Upper lobe of right lung (tissue), 1 donor: ENCODE data around the gene BHLHA9. TPM values are rescaled to one million over a fixed set of nuclear protein-coding genes. Genes with fewer than 3 reads are reported as not detected.

Experiments used
- ATAC-seq: fragments of 200-7000 bp; cut with Tn5 transposase; one replicate; pipeline ENCODE4 v1.9.1; 2020; ENCODE audit warnings: mild to moderate bottlenecking, moderate library complexity
- DNase-seq: peaks from one replicate; pipeline ENCODE4 v3.0.0-alpha.2; 2020
- H3K27ac ChIP-seq: fragments of 200-600 bp; one replicate; pipeline ENCODE4 v1.8.0; 2022
- H3K27me3 ChIP-seq: fragments of 200-600 bp; one replicate; pipeline ENCODE4 v1.8.0; 2022; ENCODE audit warnings: mild to moderate bottlenecking
- H3K36me3 ChIP-seq: fragments of 200-600 bp; one replicate; pipeline ENCODE4 v1.8.0; 2022
- H3K4me1 ChIP-seq: fragments of 200-600 bp; one replicate; pipeline ENCODE4 v1.8.0; 2022
- H3K4me3 ChIP-seq: fragments of 200-600 bp; one replicate; pipeline ENCODE4 v1.8.0; 2022; ENCODE audit warnings: mild to moderate bottlenecking
- H3K9me3 ChIP-seq: fragments of 200-600 bp; one replicate; pipeline ENCODE4 v1.8.0; 2022
- intact Hi-C: fragments of 100-400 bp; cut with DNase I; formaldehyde crosslinking; loops from one replicate; pipeline ENCODE4 v1.11.0; 2022
- total RNA-seq: library from RNA; stranded (reverse); fragmentation: NEBNext Ultra II Directional; extraction: Animal tissue kit (Norgen Biotek cat#: 25700); gene quantifications from one replicate; pipeline ENCODE4 v1.2.1, GENCODE V29; 2021
- TF ChIP-seq, protein P1 (sequence below): fragments of 200-600 bp; IDR thresholded peaks from one replicate; pipeline ENCODE4 v1.8.0; 2022; ENCODE audit warnings: antibody characterized with exemption
- donor health status: DM: no; HTN: yes; CAD: no; lungs with severe emphysema.

BHLHA9 gene
- total RNA-seq, 1 donor from 2014 or later = not detected

DNA sequence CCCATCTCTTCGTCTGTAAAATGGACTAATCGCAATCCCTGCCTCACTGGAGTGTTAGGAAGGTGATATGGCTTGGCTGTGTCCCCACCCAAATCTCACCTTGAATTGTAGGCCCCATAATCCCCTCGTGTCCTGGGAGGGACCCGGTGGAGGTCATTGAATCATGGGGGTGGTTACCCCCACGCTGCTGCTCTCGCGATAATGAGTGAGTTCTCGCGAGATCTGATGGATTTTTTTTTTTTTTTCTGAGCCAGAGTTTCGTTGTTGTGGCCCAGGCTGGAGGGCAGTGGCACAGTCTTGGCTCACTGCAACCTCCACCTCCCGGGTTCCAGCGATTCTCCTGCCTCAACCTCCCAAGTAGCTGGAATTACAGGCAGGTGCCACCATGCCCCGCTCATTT, 20.4 kb downstream of the BHLHA9 start:
- Histone ChIP-seq H3K27me3 (no peaks in the 10 kb centered on the region), H3K4me1 (no peaks in the 10 kb centered on the region), H3K4me3 (no peak overlapping the region), H3K36me3 (no peaks in the 10 kb centered on the region), H3K9me3 (no peaks in the 10 kb centered on the region), H3K27ac (no peak overlapping the region)
- intact Hi-C loops = no loop called here
- no peak for DNase-seq
- ATAC-seq = no peak
- TF ChIP-seq, protein P1, sequence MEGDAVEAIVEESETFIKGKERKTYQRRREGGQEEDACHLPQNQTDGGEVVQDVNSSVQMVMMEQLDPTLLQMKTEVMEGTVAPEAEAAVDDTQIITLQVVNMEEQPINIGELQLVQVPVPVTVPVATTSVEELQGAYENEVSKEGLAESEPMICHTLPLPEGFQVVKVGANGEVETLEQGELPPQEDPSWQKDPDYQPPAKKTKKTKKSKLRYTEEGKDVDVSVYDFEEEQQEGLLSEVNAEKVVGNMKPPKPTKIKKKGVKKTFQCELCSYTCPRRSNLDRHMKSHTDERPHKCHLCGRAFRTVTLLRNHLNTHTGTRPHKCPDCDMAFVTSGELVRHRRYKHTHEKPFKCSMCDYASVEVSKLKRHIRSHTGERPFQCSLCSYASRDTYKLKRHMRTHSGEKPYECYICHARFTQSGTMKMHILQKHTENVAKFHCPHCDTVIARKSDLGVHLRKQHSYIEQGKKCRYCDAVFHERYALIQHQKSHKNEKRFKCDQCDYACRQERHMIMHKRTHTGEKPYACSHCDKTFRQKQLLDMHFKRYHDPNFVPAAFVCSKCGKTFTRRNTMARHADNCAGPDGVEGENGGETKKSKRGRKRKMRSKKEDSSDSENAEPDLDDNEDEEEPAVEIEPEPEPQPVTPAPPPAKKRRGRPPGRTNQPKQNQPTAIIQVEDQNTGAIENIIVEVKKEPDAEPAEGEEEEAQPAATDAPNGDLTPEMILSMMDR = no peak

DNA sequence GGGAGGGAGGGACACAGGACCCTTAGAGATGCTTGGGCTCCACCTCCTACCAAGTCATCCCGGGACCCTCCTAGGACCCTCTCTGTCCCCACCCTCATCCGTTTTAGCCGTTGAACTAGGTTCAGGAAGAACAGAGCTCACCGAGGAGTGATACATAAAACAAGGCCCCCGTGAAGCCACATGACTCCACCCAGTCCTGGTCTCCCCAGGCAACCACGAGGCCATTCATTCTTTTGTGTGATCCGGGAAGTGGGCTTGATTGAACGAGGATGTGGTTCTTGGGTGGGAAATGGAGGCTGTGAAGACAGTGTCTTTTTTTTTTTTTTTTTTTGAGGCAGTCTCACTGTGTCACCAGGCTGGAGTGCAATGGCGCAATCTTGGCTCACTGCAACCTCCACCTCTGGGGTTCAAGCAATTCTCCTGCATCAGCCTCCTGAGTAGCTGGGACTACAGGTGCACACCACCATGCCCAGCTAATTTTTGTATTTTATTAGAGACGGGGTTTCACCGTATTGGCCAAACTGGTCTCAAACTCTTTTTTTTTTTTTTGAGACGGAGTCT, 24.0 kb downstream of the BHLHA9 start:
- Histone ChIP-seq H3K27me3 (peaks cover 7% of the 10 kb centered on the region), H3K4me3 (no peak overlapping the region), H3K36me3 (no peaks in the 10 kb centered on the region), H3K27ac (no peak overlapping the region), H3K4me1 (no peaks in the 10 kb centered on the region), H3K9me3 (no peaks in the 10 kb centered on the region)
- TF ChIP-seq, protein P1 = no peak
- no peak for DNase-seq
- intact Hi-C loops = no loop called here
- peak; percentile 35 for ATAC-seq

DNA sequence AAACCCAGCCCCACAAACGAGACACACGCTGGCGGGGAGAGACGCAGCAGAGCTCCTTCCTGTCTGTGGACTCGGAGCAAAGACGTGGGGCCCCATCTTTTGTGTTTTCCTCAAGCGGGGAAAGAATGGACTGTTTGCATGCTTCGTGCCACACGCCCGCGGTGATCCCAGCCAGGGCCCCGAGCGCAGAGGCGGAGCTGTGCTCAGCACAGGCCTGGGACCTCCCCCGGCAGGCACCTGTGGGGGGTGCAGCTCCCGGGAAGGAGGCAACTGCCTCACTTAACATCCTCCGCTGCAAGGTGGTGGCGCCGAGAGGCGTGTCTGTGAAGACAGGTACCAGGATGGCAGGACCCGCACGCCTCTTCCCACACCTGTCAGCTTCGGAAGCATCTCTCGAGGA, 28.4 kb downstream of the BHLHA9 start:
- DNase-seq (peak; percentile 70), ATAC-seq (peak; percentile 38)
- no peak overlapping the region for H3K27ac ChIP-seq
- peaks cover 14% of the 10 kb centered on the region for H3K27me3 ChIP-seq
- H3K4me1 ChIP-seq = no peaks in the 10 kb centered on the region
- TF ChIP-seq, protein P1 = no peak
- H3K4me3 ChIP-seq = no peak overlapping the region
- intact Hi-C loops = no loop called here
- H3K36me3 ChIP-seq = no peaks in the 10 kb centered on the region
- H3K9me3 ChIP-seq = no peaks in the 10 kb centered on the region

DNA sequence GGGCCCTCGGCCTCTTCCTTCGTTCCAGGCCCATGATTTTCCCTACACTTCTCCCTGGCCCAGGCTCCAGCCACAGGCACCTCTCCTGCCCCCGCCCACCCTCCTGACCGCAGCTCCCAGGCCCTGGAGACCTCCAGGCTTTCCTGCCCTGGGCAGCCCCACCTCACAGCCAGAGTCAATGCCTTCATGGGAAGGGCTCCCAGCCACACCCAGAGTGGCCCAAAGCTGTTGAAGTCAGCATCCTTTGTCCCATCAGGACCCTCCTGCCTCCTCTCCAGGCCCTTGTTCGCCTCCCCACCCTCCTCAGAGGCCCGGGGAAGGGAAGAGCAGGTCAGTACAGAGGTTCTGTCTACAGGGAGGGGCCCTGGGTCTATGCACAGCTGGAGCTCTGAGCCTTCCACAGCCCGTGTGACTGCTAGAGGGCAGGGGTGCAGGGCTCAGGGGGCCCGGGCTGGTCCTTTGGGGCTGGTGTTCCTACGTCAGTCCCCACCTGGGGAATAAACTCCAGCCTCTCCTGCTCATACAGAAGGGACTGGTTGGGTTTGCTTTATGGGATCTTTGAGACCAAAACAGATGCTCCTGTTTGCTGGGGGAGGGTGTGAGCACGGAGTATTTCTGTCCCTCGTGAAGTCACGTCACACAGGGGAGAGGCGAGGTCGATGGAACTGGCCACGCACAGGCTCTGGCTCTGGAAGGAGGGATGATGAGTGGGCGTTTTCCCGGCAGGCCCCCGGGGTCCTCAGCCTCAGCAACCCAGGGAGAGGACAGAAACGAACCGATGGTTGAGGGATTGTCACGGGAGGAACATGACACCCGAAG, 29.5 kb downstream of the BHLHA9 start:
- no peak for ATAC-seq

DNA sequence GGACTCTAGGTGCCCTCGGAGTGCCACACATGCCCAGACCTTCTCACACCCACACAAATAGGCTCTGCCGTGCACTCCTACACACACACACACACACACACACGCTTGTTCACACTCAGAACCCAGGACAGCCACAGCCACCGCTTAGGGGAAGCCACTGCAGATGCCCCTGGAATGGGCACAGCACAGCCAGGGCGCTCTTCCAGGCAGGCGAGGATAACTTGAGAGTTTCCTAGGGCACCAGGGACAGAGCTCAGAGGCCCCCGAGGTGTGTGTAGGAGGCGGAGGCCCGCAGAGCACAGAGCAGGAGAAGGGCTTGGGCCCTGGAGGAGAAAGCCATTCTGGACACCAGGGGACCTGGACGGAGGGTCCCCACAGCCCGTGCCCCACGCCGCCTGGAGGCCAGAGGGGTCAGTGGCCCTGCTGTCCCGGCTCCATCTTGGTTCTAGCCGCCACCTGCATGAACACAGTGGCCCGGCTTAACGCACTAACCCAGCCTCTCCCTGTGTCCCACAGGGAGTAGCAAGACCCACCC, 30.2 kb downstream of the BHLHA9 start:
- Histone ChIP-seq H3K27ac (no peak overlapping the region), H3K27me3 (peaks cover 14% of the 10 kb centered on the region), H3K4me3 (no peak overlapping the region), H3K9me3 (no peaks in the 10 kb centered on the region), H3K36me3 (no peaks in the 10 kb centered on the region), H3K4me1 (no peaks in the 10 kb centered on the region)
- TF ChIP-seq, protein P1 = no peak
- DNase-seq (no peak), ATAC-seq (no peak)
- intact Hi-C loops = no loop called here

More for the DNA sequence above, 29.5 kb downstream of the BHLHA9 start:
- intact Hi-C loops = no loop called here
- no peaks in the 10 kb centered on the region for H3K9me3 ChIP-seq
- no peaks in the 10 kb centered on the region for H3K36me3 ChIP-seq
- DNase-seq = no peak
- H3K4me3 ChIP-seq = no peak overlapping the region
- no peaks in the 10 kb centered on the region for H3K4me1 ChIP-seq
- H3K27ac ChIP-seq = no peak overlapping the region
- TF ChIP-seq, protein P1 = no peak
- peaks cover 14% of the 10 kb centered on the region for H3K27me3 ChIP-seq
